Measurements from ENCODE around the gene ASS1.
"Not testable (repeated sequence)": the region's sequence is repeated elsewhere in the genome, so short reads cannot be mapped to it uniquely, and the experiment has no call there.

Gene ASS1

GRCh38 chr9:130444565-130445221 lies at the start of gene ASS1:
Gene ASS1 (plus strand): TSS chr9:130444961. CDS start chr9:130452229, 7,268 bp downstream.
- no peak for DNase-seq (ENCODE audit: low read depth)

- DNase-seq (ENCODE audit: low read depth), result no peak
Measured at GRCh38 chr9:130395810-130396435, 48.8 kb upstream of the ASS1 start.

GRCh38 chr9:130396581-130396980 lies 48.2 kb upstream of the ASS1 start:
- DNase-seq (ENCODE audit: low read depth), result no peak

- DNase-seq (ENCODE audit: low read depth), result no peak
Measured at GRCh38 chr9:130398487-130399240, 46.1 kb upstream of the ASS1 start.

- no peak for DNase-seq (ENCODE audit: low read depth)
Measured at GRCh38 chr9:130399768-130400167, 45.0 kb upstream of the ASS1 start.

DNA sequence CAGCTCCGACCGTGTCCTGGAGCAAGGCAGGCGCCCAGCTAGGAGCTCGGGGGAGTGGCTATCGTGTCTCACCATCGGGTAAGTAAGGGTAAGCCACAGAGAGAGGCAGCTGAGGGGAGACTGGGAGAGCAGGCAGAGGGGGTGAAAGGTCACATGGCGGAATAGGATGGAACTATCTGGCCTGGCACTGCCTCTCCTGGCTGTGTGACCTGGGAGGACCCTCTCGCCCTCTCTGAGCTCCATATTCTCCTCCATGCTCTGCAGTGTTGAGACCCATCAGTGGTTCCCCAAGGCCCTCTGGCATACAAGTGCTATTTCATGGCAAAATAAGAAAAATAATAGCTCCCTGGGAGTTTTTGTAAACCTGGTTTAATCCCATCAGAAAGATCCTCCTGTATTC lies 43.9 kb upstream of the ASS1 start:
- no peak for DNase-seq (ENCODE audit: low read depth)

DNA sequence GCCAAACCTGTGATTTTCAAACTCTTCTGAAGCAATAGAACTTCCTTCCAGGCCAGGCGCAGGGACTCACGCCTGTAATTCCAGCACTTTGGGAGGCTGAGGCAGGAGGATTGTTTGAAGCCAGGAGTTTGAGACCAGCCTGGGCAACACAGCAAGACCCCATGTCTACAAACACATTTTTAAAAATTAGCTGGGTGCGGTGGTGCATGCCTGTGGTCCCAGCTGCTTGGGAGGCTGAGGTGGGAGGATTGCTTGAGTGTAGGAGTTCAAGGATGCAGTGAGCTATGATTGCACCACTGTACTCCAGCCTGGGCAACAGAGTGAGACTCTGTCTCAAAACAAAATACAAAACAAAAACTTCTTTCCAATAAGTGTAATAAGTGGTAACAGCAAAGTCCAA lies 43.0 kb upstream of the ASS1 start:
- not testable (repeated sequence) for DNase-seq (ENCODE audit: low read depth)

DNA sequence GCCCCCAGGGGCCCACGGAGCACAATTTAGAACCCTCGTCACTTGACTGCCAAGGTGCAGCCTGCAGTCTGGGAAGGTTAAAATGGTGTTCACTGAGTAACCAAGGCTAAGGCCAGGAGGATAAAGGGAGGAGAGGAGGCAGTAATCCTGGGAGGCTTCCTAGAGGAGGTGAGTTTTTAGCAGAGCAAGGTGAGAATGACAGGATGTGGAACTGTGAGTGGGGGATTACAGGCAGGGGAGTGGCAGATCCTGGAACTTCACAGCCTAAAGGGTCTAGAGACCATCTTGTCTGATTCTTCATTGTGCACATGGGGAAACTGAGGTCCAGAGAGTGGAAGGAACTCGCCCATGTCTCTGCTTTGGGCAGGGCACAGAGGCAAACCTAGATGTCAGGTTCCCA lies 42.5 kb upstream of the ASS1 start:
- no peak for DNase-seq (ENCODE audit: low read depth)

DNA sequence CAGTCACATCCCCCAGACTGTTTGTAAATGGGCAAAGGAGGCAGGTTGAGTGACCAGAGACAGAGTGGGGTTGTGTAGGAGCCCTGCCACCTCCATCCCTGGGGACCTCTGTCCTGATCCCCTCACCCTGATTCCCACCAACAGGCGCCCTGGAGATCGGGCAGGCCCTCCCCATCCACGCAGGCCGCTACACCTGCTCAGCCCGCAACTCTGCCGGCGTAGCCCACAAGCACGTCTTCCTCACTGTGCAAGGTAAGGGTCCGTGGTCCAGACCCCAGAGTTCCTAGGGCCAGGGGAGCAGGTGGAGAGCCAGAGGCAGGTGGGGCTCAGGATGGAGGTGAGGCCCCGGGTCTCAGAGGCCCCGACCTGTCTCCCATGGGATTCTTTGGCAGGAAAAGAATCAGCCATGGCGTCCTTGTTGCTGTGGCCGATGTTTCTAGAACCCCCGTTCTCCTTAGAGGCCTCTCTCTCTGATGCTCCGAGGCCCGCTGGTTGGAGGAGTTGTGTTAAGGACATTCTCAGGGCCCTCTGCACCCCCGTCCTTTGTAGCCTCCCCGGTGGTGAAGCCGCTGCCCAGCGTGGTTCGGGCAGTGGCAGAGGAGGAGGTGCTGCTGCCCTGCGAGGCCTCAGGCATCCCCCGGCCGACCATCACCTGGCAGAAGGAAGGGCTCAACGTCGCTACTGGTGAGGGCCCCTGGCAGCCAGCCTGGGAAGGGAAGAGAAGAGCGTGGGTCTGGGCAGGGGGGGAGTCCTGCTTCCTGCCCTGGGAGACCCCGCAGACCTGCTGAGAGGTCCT lies 41.9 kb upstream of the ASS1 start:
- no peak for DNase-seq (ENCODE audit: low read depth)

DNA sequence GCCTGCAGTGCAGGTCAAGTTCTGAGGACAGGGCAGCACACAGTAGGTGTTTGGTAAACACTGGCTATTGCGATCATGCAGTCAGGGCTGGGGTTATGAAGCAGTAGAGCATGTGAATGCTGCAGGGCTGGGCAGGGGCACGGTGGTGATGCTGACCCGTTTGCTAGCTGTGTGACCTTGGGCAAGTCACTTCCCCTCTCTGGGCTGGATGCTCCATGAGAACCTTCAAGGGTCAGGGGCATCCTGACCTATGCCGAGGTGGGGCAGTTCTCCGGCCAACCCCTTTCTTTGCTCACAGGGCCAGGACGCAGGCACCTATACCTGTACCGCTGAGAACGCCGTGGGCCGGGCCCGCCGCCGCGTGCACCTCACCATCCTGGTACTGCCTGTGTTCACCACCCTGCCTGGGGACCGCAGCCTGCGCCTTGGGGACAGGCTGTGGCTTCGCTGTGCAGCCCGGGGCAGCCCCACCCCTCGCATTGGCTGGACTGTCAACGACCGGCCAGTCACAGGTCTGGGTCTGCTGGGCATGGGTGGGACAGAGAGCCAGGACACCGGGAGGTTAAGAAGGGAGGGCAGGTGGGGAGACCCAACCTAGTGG lies 39.0 kb upstream of the ASS1 start:
- no peak for DNase-seq (ENCODE audit: low read depth)

DNA sequence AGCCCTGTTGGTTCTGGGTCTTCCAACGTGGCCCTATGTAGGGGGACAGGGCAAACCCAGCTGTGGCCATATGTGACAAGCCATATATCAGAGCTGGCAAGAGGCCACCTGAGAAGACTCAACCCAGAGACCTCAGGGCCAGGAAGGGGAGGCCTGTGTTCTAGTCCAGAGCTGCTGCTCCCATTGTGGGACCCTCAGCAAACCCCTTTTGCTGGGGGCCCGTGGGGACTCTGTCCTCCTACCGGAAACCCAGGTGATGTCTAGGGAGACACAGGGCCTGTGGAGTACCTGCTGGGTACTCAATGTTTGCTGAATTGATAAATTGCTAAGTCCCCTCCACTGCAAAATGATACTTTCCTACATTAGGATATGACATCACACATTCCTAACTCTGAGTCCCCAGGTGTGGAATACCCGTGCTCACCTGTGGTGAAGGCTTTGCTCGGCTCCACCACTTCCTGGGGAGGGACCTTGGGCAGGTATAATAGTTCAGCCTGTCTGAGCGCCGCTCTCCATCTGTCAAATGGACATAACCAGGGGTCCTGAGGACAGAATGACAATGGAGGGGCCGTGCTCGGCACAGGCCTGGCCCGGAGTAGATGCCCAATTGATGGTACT lies 38.4 kb upstream of the ASS1 start:
- no peak for DNase-seq (ENCODE audit: low read depth)

DNA sequence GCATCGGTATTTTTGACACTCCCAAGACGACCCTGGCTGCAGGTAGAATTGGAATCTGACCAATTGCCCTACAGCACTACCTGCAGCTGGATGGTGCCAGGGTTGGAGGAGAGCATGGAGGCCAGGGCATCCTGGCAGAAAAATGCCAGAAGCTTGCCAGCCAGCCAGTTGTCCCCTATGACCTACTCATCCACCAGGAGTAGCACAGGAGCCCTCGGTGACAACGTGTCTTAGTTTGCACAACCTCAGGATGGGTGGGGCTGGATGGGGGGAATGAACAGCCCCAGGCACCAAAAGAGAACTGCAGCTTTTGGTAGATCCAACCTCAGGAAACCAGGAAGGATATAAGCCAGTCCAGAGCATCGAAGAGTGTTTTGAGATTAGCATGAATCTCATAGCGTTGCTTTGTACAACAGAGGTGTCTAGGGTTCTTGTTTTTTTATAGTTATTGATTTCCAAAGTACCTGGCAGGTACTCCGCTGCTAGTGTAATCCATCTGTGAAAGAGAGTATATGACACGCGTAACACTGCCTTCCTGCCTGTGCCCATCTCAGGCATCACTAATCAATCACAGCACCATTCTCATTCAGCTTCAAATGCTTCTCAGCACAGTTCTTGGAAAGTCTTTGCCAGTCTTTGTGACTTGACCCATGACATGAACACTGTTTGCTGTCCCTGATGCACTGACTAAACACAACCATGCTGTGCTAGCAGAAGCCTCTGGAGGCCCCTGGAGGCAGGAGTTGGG lies 36.7 kb upstream of the ASS1 start:
- no peak for DNase-seq (ENCODE audit: low read depth)

GRCh38 chr9:130408669-130409068 lies 36.1 kb upstream of the ASS1 start:
- no peak for DNase-seq (ENCODE audit: low read depth)

- no peak for DNase-seq (ENCODE audit: low read depth)
Measured at GRCh38 chr9:130409246-130409645, 35.5 kb upstream of the ASS1 start.

GRCh38 chr9:130410443-130410842 lies 34.3 kb upstream of the ASS1 start:
- no peak for DNase-seq (ENCODE audit: low read depth)

DNA sequence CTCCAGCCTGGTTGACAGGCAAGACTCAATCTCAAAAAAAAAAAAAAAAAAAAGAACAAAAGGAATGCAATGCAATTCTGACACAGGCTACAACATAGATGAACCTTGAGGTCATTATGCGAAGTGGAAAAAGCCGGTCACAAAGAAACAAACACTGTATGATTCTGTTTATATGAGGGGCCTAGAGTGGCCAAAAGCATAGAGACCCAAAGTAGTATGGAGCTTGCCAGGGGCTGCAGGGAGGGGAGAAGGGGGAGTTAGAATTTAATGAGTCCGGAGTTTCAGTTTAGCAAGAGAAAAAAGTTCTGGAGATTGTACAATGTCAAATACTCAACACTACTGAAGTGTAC lies 33.2 kb upstream of the ASS1 start:
- DNase-seq (ENCODE audit: low read depth), result no peak

DNA sequence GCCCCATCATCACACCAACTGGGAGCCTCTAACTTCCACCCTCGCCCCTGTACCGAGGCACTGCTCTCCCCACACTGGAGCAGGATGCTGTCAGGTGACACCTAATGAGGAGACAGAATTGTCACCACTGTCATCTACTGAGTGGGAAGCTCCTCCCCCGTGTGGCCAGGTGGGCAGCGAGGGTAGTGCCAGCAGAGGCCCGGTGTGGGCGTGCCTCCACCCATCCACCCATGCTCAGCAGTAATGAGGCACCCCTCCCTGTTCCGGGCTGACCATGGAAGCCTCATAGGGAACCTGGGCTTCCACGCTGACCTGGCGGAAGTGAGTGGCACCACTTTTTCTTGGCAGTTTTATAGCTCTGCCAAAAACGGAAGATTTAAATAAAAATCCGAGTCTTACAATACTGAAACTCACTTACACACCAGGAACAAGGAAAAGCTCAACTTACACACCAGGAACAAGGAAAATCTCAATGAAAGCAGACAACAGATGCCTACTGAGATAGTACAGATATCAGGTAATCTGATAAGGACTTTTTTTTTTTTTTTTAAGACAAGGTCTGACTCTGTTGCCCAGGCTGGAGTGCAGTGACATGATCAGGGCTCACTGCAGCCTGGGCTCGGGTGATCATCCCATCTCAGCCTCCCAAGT lies 30.6 kb upstream of the ASS1 start:
- DNase-seq (ENCODE audit: low read depth), result no peak

- DNase-seq (ENCODE audit: low read depth), result no peak
Measured at GRCh38 chr9:130414910-130415746, 29.6 kb upstream of the ASS1 start.

- DNase-seq (ENCODE audit: low read depth), result no peak
Measured at GRCh38 chr9:130417602-130418001, 27.2 kb upstream of the ASS1 start.

DNA sequence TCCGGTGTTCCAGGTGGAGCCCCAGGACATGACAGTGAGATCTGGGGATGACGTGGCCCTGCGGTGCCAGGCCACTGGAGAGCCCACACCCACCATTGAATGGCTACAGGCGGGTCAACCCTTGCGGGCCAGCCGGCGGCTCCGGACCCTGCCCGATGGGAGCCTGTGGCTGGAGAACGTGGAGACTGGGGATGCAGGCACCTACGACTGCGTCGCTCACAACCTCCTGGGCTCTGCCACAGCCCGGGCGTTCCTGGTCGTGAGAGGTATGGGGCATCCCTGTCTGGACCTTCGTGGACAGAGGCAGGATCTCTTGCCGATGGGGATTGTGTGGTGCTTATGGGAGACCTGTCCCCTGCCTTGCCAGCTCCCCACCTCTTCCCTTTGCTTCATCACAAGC lies 26.0 kb upstream of the ASS1 start:
- no peak for DNase-seq (ENCODE audit: low read depth)

All from stimulated activated CD8-positive, alpha-beta memory T cell treated with anti-CD3 and anti-CD28 coated beads, Interleukin-15, amount 100 ng/mL, for 1 hour (primary cell).